HepG2 (cell line): ENCODE measurements around the gene SLC27A3. TPM values are rescaled to one million over a fixed set of nuclear protein-coding genes. Genes with fewer than 3 reads are reported as not detected.

Experiments used
- ADNP ChIP-seq: sonication (generic); formaldehyde crosslinking; IDR thresholded peaks from 2 replicates; pipeline ENCODE4 v1.4.0; 2020; ENCODE audit warnings: missing genetic modification reagents
- CEBPG ChIP-seq: IDR thresholded peaks from 2 replicates; pipeline ENCODE4 v1.6.1; 2016
- GPN1 ChIP-seq: sonication (generic); formaldehyde crosslinking; IDR thresholded peaks from 2 replicates; pipeline ENCODE4 v1.5.1; 2020; ENCODE audit warnings: missing genetic modification reagents, borderline replicate concordance
- HIVEP1 ChIP-seq: sonication (generic); formaldehyde crosslinking; IDR thresholded peaks from 2 replicates; pipeline ENCODE4 v1.4.0; 2020; ENCODE audit warnings: mild to moderate bottlenecking, missing genetic modification reagents
- KDM2A ChIP-seq: sonication (generic); formaldehyde crosslinking; IDR thresholded peaks from 2 replicates; pipeline ENCODE4 v1.4.0; 2020; ENCODE audit warnings: low read depth, missing genetic modification reagents, borderline replicate concordance
- MED1 ChIP-seq: sonication (generic); formaldehyde crosslinking; IDR thresholded peaks from 2 replicates; pipeline ENCODE4 v1.4.0; 2020; ENCODE audit warnings: missing genetic modification reagents
- MTF2 ChIP-seq: sonication (generic); formaldehyde crosslinking; IDR thresholded peaks from 2 replicates; pipeline ENCODE4 v1.5.0; 2020; ENCODE audit warnings: missing genetic modification reagents, borderline replicate concordance
- POLR2AphosphoS2 ChIP-seq: IDR thresholded peaks from 2 replicates; pipeline ENCODE4 v1.6.1; 2011; ENCODE audit warnings: low read depth, low read length, improper control_type of control experiment
- POLR2AphosphoS5 ChIP-seq: IDR thresholded peaks from 2 replicates; pipeline ENCODE4 v1.6.1; 2012; ENCODE audit warnings: low read depth, low read length
- SMAD9 ChIP-seq: sonication (generic); formaldehyde crosslinking; IDR thresholded peaks from 2 replicates; pipeline ENCODE4 v1.5.1; 2020; ENCODE audit warnings: mild to moderate bottlenecking, missing genetic modification reagents
- ZBTB1 ChIP-seq: sonication (generic); formaldehyde crosslinking; IDR thresholded peaks from 2 replicates; pipeline ENCODE4 v1.4.0; 2020; ENCODE audit warnings: missing genetic modification reagents, borderline replicate concordance
- ZMYM3 ChIP-seq: sonication (generic); formaldehyde crosslinking; IDR thresholded peaks from 2 replicates; pipeline ENCODE4 v1.5.1; 2020; ENCODE audit warnings: mild to moderate bottlenecking, missing genetic modification reagents
- ZNF33B ChIP-seq: sonication (generic); formaldehyde crosslinking; IDR thresholded peaks from 2 replicates; pipeline ENCODE4 v1.5.1; 2020; ENCODE audit warnings: mild to moderate bottlenecking, missing genetic modification reagents
- ZNF674 ChIP-seq: sonication (generic); formaldehyde crosslinking; IDR thresholded peaks from 2 replicates; pipeline ENCODE4 v1.5.0; 2020; ENCODE audit warnings: low read depth, mild to moderate bottlenecking, missing genetic modification reagents
- polyA plus RNA-seq, 8 experiments: library from polyadenylated mRNA; depleted of rRNA in 3 of 8; stranded (reverse) in 7 of 8; unstranded in 1 of 8; fragments of >200 nt; fragmentation: Illumina TruSeq in 4 of 8; extraction: Trizol in 4 of 8; gene quantifications; 2 replicates each; pipeline versions ENCODE4 v1.2.1 to v1.2.3, GENCODE V29; 2011 to 2016; ENCODE audit warnings: low read depth in 4 of 8, missing spikeins in 1 of 8, mixed read lengths in 1 of 8; ENCODE audit not compliant: insufficient read depth in 1 of 8
- total RNA-seq, 5 experiments: library from RNA; depleted of rRNA; stranded (reverse); fragments of >200 nt; fragmentation: Illumina TruSeq; extraction: Trizol; gene quantifications; 2 replicates each; pipeline ENCODE4 v1.2.3, GENCODE V29; 2016; ENCODE audit warnings: low read depth in 1 of 5
- TF ChIP-seq, protein P1 (sequence below): sonication (generic); formaldehyde crosslinking; IDR thresholded peaks from 2 replicates; pipeline ENCODE4 v1.5.1; 2020; ENCODE audit warnings: mild to moderate bottlenecking, missing genetic modification reagents, borderline replicate concordance
- TF ChIP-seq, protein P2 (sequence below): sonication (generic); formaldehyde crosslinking; IDR thresholded peaks from 2 replicates; pipeline ENCODE4 v1.4.0; 2020; ENCODE audit warnings: mild to moderate bottlenecking, low read depth, missing genetic modification reagents
- TF ChIP-seq, protein P3 (sequence below), 2 experiments: fragments of 450-650 bp in 1 of 2; sonication (generic) in 1 of 2; formaldehyde crosslinking; IDR thresholded peaks; 2 replicates each; pipeline versions ENCODE4 v1.5.0 to v1.8.0; 2020 to 2022; ENCODE audit warnings: mild to moderate bottlenecking in 1 of 2, missing genetic modification reagents in 1 of 2

Gene SLC27A3
- total and polyA plus RNA-seq, 2 of the 13 experiments (the other 11 are each of a cell fraction or from before 2014, with no cell fraction given): 4.3 to 10.3 TPM

DNA sequence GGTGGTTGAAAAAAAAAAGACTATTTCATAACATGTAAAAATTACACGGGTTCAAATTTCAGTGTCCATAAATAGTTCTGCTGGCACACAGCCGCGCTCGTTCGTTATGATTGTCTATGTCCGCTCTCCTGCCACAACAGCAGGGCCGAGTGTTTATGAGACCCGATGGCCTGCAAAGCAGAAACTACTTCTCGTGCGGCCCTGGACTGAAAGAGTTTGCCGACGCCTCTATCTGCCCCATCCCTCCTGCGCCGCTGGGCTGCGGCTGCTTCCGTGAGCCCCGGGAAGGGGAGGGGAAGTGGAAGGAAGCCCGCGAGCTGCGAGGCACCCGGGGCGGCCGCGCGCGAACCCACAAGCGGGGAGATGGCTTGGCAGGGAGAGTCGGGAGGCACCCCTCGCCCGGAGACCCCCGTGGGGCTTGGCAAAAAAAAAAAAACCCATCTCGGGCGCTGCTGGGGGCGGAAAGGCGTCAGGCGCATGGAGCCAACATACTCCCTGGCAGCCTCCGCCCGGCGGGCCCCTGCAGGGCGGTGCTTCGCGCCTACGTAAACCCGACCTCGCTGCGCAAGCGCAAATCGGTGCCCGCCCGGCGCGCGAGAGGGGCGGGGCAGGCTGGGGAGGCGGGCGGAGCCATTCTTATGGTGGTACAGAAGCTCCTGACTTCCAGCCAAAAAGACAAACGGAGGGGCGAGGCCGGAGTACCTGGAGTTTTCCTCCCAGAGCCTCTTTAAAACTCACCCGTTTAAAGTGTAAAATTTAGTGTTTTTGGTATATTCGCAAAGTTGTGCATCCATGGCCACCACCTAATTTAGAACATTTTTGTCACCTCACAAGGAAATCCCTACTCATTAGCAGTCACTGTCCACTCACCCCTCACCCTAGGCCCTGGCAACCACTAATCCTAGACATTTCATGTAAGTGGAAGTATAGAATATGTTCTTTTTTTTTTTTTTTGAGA lies 8.3 kb downstream of the SLC27A3 start (continued):
- no peak for TF ChIP-seq ZBTB1 (CRISPR knock-in tag)
- peak; percentile 82 for TF ChIP-seq HIVEP1 (CRISPR knock-in tag)
- TF ChIP-seq, protein P1, sequence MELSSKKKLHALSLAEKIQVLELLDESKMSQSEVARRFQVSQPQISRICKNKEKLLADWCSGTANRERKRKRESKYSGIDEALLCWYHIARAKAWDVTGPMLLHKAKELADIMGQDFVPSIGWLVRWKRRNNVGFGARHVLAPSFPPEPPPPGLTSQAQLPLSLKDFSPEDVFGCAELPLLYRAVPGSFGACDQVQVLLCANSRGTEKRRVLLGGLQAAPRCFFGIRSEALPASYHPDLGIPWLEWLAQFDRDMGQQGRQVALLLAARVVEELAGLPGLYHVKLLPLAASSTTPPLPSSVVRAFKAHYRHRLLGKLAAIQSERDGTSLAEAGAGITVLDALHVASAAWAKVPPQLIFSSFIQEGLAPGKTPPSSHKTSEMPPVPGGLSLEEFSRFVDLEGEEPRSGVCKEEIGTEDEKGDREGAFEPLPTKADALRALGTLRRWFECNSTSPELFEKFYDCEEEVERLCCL: no peak
- no peak for TF ChIP-seq GPN1
- TF ChIP-seq MED1 (CRISPR knock-in tag): peak; percentile 62
- TF ChIP-seq POLR2AphosphoS5: peak; percentile 96
- no peak for TF ChIP-seq ZNF674
- TF ChIP-seq MTF2 (CRISPR knock-in tag): no peak
- TF ChIP-seq ADNP (CRISPR knock-in tag): no peak
- TF ChIP-seq ZMYM3 (CRISPR knock-in tag): no peak
- TF ChIP-seq KDM2A (CRISPR knock-in tag): peak; percentile 80
- peak; percentile 92 for TF ChIP-seq ZNF33B (CRISPR knock-in tag)
- TF ChIP-seq, protein P2, sequence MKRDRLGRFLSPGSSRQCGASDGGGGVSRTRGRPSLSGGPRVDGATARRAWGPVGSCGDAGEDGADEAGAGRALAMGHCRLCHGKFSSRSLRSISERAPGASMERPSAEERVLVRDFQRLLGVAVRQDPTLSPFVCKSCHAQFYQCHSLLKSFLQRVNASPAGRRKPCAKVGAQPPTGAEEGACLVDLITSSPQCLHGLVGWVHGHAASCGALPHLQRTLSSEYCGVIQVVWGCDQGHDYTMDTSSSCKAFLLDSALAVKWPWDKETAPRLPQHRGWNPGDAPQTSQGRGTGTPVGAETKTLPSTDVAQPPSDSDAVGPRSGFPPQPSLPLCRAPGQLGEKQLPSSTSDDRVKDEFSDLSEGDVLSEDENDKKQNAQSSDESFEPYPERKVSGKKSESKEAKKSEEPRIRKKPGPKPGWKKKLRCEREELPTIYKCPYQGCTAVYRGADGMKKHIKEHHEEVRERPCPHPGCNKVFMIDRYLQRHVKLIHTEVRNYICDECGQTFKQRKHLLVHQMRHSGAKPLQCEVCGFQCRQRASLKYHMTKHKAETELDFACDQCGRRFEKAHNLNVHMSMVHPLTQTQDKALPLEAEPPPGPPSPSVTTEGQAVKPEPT (CRISPR knock-in tag): 0 out of 2 replicates have a peak, but pooled peaks have one; percentile 29
- TF ChIP-seq, protein P3, sequence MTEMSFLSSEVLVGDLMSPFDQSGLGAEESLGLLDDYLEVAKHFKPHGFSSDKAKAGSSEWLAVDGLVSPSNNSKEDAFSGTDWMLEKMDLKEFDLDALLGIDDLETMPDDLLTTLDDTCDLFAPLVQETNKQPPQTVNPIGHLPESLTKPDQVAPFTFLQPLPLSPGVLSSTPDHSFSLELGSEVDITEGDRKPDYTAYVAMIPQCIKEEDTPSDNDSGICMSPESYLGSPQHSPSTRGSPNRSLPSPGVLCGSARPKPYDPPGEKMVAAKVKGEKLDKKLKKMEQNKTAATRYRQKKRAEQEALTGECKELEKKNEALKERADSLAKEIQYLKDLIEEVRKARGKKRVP (CRISPR knock-in tag; IDR thresholded peaks at IDR 0.05): no peak
- TF ChIP-seq POLR2AphosphoS2: no peak
- TF ChIP-seq SMAD9: 0 out of 2 replicates have a peak, but pooled peaks have one; percentile 78
- no peak for TF ChIP-seq CEBPG (CRISPR knock-in tag)
